Mesendoderm (in vitro differentiated cells): ENCODE data around the gene RNFT2. TPM values are rescaled to one million over a fixed set of nuclear protein-coding genes. Genes with fewer than 3 reads are reported as not detected.

Experiments
- DNase-seq: peaks from one replicate; pipeline ENCODE4 v3.0.0; 2013
- H2AK5ac ChIP-seq: 2 replicates; pipeline ENCODE4 v1.6.1; 2013; ENCODE audit warnings: low read length, inconsistent platforms
- H2BK120ac ChIP-seq: 2 replicates; pipeline ENCODE4 v1.6.1; 2013; ENCODE audit warnings: low read depth, mild to moderate bottlenecking, low read length, moderate library complexity, mixed read lengths
- H2BK15ac ChIP-seq: replicated peaks from 2 replicates; pipeline ENCODE4 v1.6.1; 2013; ENCODE audit warnings: low read depth, mild to moderate bottlenecking, moderate library complexity
- H2BK5ac ChIP-seq: 2 replicates; pipeline ENCODE4 v1.6.1; 2013; ENCODE audit warnings: low read length, inconsistent platforms
- H3K18ac ChIP-seq: 2 replicates; pipeline ENCODE4 v1.6.1; 2013; ENCODE audit warnings: mild to moderate bottlenecking, low read length, mixed read lengths
- H3K23ac ChIP-seq: one replicate; pipeline ENCODE4 v1.6.1; 2013; ENCODE audit warnings: low read length
- H3K27ac ChIP-seq: 2 replicates; pipeline ENCODE4 v1.5.1; 2013; ENCODE audit warnings: low read depth, mild to moderate bottlenecking, inconsistent platforms, low read length, moderate library complexity
- H3K27me3 ChIP-seq: 2 replicates; pipeline ENCODE4 v1.6.1; 2013; ENCODE audit warnings: low read length, control low read depth, mild to moderate bottlenecking, inconsistent platforms; ENCODE audit not compliant: insufficient read depth, poor library complexity
- H3K36me3 ChIP-seq: 2 replicates; pipeline ENCODE4 v1.6.1; 2013; ENCODE audit warnings: low read length, inconsistent platforms; ENCODE audit not compliant: control insufficient read depth, insufficient read depth
- H3K4ac ChIP-seq: one replicate; pipeline ENCODE4 v1.6.1; 2013; ENCODE audit warnings: low read depth, mild to moderate bottlenecking, low read length, moderate library complexity
- H3K4me1 ChIP-seq: 2 replicates; pipeline ENCODE4 v1.6.1; 2013; ENCODE audit warnings: low read depth, low read length, inconsistent platforms; ENCODE audit not compliant: control insufficient read depth
- H3K4me2 ChIP-seq: 2 replicates; pipeline ENCODE4 v1.6.1; 2013; ENCODE audit warnings: low read length
- H3K4me3 ChIP-seq: 2 replicates; pipeline ENCODE4 v1.5.1; 2013; ENCODE audit warnings: mild to moderate bottlenecking, low read length
- H3K56ac ChIP-seq: one replicate; pipeline ENCODE4 v1.6.1; 2013; ENCODE audit warnings: low read length
- H3K79me1 ChIP-seq: 2 replicates; pipeline ENCODE4 v1.6.1; 2013; ENCODE audit warnings: low read length, inconsistent platforms
- H3K79me2 ChIP-seq: 2 replicates; pipeline ENCODE4 v1.6.1; 2013; ENCODE audit warnings: mild to moderate bottlenecking, low read length; ENCODE audit not compliant: control insufficient read depth, insufficient read depth
- H3K9ac ChIP-seq: 2 replicates; pipeline ENCODE4 v1.6.1; 2013; ENCODE audit warnings: low read length, inconsistent platforms
- H4K5ac ChIP-seq: one replicate; pipeline ENCODE4 v1.6.1; 2013; ENCODE audit warnings: low read length
- H4K8ac ChIP-seq: one replicate; pipeline ENCODE4 v1.6.1; 2013; ENCODE audit warnings: low read depth, mild to moderate bottlenecking, control low read depth, low read length, moderate library complexity
- WGBS: extraction: QIAGEN DNeasy Blood & Tissue Kit; methylation state at CpG from one replicate; pipeline ENCODE4 v1.1.7; 2013; ENCODE audit warnings: low lambda C conversion rate, missing lambda C conversion rate; ENCODE audit not compliant: insufficient coverage; ENCODE audit errors: extremely low coverage; 5-methylcytosine and 5-hydroxymethylcytosine counted together
- polyA plus RNA-seq, 2 experiments: library from polyadenylated mRNA; stranded (reverse); fragments of 200-250 nt; gene quantifications; one replicate each; pipeline ENCODE4 v1.2.3, GENCODE V29; 2013

RNFT2 gene
- 8.2 TPM for polyA plus RNA-seq (2013, experiment 1 of 2)
- 9.1 TPM for polyA plus RNA-seq (2013, experiment 2 of 2)

- H4K8ac ChIP-seq, result no peak within 1 kb of the TSS
- H2AK5ac ChIP-seq, result no peak within 1 kb of the TSS
- no peak within 1 kb of the TSS for H3K18ac ChIP-seq
- H3K23ac ChIP-seq, result no peak within 1 kb of the TSS
- no peak within 1 kb of the TSS for H2BK15ac ChIP-seq
- H3K4ac ChIP-seq, result no peak within 1 kb of the TSS
- peak within 1 kb of the TSS; percentile 75 for H3K4me2 ChIP-seq
- peak within 1 kb of the TSS; percentile 83 for H3K4me3 ChIP-seq
- peak within 1 kb of the TSS; percentile 75 for H3K9ac ChIP-seq
- H3K79me2 ChIP-seq, result peaks cover 17% of the 10 kb centered on the region
- H3K27me3 ChIP-seq, result no peaks in the 10 kb centered on the region
- no peak within 1 kb of the TSS for H2BK120ac ChIP-seq
- peaks cover 15% of the 10 kb centered on the region for H3K79me1 ChIP-seq
- H3K36me3 ChIP-seq, result peaks cover 6% of the 10 kb centered on the region
- H4K5ac ChIP-seq, result no peak within 1 kb of the TSS
- peak within 1 kb of the TSS; percentile 81 for H3K56ac ChIP-seq
- no CpG with 5 or more reads among the region's 80 CpGs for WGBS
- peak; percentile 100 for DNase-seq
- H2BK5ac ChIP-seq, result no peak within 1 kb of the TSS
- H3K27ac ChIP-seq, result no peak within 1 kb of the TSS
- peaks cover 4% of the 10 kb centered on the region for H3K4me1 ChIP-seq
Measured at GRCh38 chr12:116737774-116738657, at the start of gene RNFT2, which contains the start of gene SPRING1. RNFT2 (plus strand) TSS chr12:116738315; CDS start chr12:116740498, 2,183 bp downstream. SPRING1 (minus strand) TSS chr12:116738069; CDS start chr12:116737900, 169 bp downstream.

- Histone ChIP-seq H3K4me3 (no peak overlapping the region), H2BK5ac (no peak overlapping the region), H2BK15ac (no peak overlapping the region), H3K36me3 (no peaks in the 10 kb centered on the region), H3K56ac (no peak overlapping the region), H3K18ac (no peak overlapping the region), H2BK120ac (no peak overlapping the region), H4K5ac (no peak overlapping the region), H3K4me2 (no peak overlapping the region), H3K4ac (no peak overlapping the region), H3K4me1 (peaks cover 8% of the 10 kb centered on the region), H3K27me3 (no peaks in the 10 kb centered on the region), H2AK5ac (no peak overlapping the region), H3K79me1 (no peaks in the 10 kb centered on the region), H3K79me2 (no peaks in the 10 kb centered on the region), H3K9ac (no peak overlapping the region), H3K23ac (no peak overlapping the region), H3K27ac (no peak overlapping the region), H4K8ac (no peak overlapping the region)
- WGBS, result no CpG with 5 or more reads among the region's 5 CpGs
- no peak for DNase-seq
Measured at GRCh38 chr12:116689521-116689920, 48.6 kb upstream of the RNFT2 start.

GRCh38 chr12:116689979-116690744, 48.0 kb upstream of the RNFT2 start:
- H3K79me1 ChIP-seq, result no peaks in the 10 kb centered on the region
- no peak overlapping the region for H3K56ac ChIP-seq
- H3K79me2 ChIP-seq, result no peaks in the 10 kb centered on the region
- H3K23ac ChIP-seq, result no peak overlapping the region
- no peak overlapping the region for H3K27ac ChIP-seq
- no peak overlapping the region for H3K4ac ChIP-seq
- no peak overlapping the region for H4K8ac ChIP-seq
- no peak overlapping the region for H2BK15ac ChIP-seq
- no peak overlapping the region for H3K9ac ChIP-seq
- no peak for DNase-seq
- peaks cover 9% of the 10 kb centered on the region for H3K4me1 ChIP-seq
- no peak overlapping the region for H4K5ac ChIP-seq
- no peaks in the 10 kb centered on the region for H3K36me3 ChIP-seq
- H3K4me2 ChIP-seq, result no peak overlapping the region
- no peaks in the 10 kb centered on the region for H3K27me3 ChIP-seq
- H2BK120ac ChIP-seq, result no peak overlapping the region
- WGBS, result no CpG with 5 or more reads among the region's 8 CpGs
- no peak overlapping the region for H3K4me3 ChIP-seq
- H3K18ac ChIP-seq, result no peak overlapping the region
- no peak overlapping the region for H2AK5ac ChIP-seq
- no peak overlapping the region for H2BK5ac ChIP-seq

- Histone ChIP-seq H3K4me3 (no peak overlapping the region), H3K79me2 (no peaks in the 10 kb centered on the region), H3K4ac (no peak overlapping the region), H3K79me1 (no peaks in the 10 kb centered on the region), H3K9ac (no peak overlapping the region), H4K5ac (no peak overlapping the region), H4K8ac (no peak overlapping the region), H3K4me2 (no peak overlapping the region), H3K4me1 (peaks cover 9% of the 10 kb centered on the region), H3K18ac (no peak overlapping the region), H3K36me3 (no peaks in the 10 kb centered on the region), H3K23ac (no peak overlapping the region), H3K27me3 (no peaks in the 10 kb centered on the region), H2BK5ac (no peak overlapping the region), H3K27ac (no peak overlapping the region), H2AK5ac (no peak overlapping the region), H2BK15ac (no peak overlapping the region), H3K56ac (no peak overlapping the region), H2BK120ac (no peak overlapping the region)
- DNase-seq, result no peak
- no CpG with 5 or more reads among the region's 7 CpGs for WGBS
Measured at GRCh38 chr12:116691205-116691604, 46.9 kb upstream of the RNFT2 start.

- Histone ChIP-seq H4K5ac (no peak overlapping the region), H2BK120ac (no peak overlapping the region), H3K9ac (no peak overlapping the region), H3K27ac (no peak overlapping the region), H3K4me3 (no peak overlapping the region), H3K79me1 (no peaks in the 10 kb centered on the region), H2AK5ac (no peak overlapping the region), H3K4ac (no peak overlapping the region), H2BK5ac (no peak overlapping the region), H4K8ac (no peak overlapping the region), H3K79me2 (no peaks in the 10 kb centered on the region), H3K56ac (no peak overlapping the region), H3K4me2 (no peak overlapping the region), H3K27me3 (no peaks in the 10 kb centered on the region), H3K36me3 (no peaks in the 10 kb centered on the region), H2BK15ac (no peak overlapping the region), H3K23ac (no peak overlapping the region), H3K18ac (no peak overlapping the region), H3K4me1 (peaks cover 9% of the 10 kb centered on the region)
- WGBS, result no CpG with 5 or more reads among the region's 4 CpGs
- DNase-seq, result no peak
Measured at GRCh38 chr12:116691636-116692035, 46.5 kb upstream of the RNFT2 start.
